Activated CD8-positive, alpha-beta memory T cell treated with anti-CD3 and anti-CD28 coated beads for 48 hours (primary cell): ENCODE results near the gene DCTN2.
"Not testable (repeated sequence)": the region's sequence is repeated elsewhere in the genome, so short reads cannot be mapped to it uniquely, and the experiment has no call there.

Source experiments
- DNase-seq, 3 experiments: peaks; one replicate each; pipeline ENCODE4 v3.0.0-alpha.2; 2020; ENCODE audit warnings: low read depth in 2 of 3, low spot score in 2 of 3

DCTN2 gene

GRCh38 chr12:57546438-57547287 lies at the start of gene DCTN2:
Gene DCTN2 (minus strand): TSS chr12:57547192. CDS start chr12:57547063, 129 bp downstream.
- DNase-seq: peak; percentile 68 to 86 (median 83)

- no peak for DNase-seq
Measured at GRCh38 chr12:57593187-57593586, 46.2 kb upstream of the DCTN2 start.

GRCh38 chr12:57592551-57593165 lies 45.7 kb upstream of the DCTN2 start:
- no peak for DNase-seq

GRCh38 chr12:57591782-57592325 lies 44.9 kb upstream of the DCTN2 start:
- no peak for DNase-seq

GRCh38 chr12:57590864-57591781 lies 44.1 kb upstream of the DCTN2 start, which contains the start of gene PIP4K2C:
Gene PIP4K2C (plus strand): TSS chr12:57591192. CDS start chr12:57591290, 98 bp downstream.
- DNase-seq: peak; percentile 60 to 75 (median 64)

- no peak for DNase-seq
Measured at GRCh38 chr12:57590479-57590863, 43.5 kb upstream of the DCTN2 start.

GRCh38 chr12:57588951-57589610 lies 42.1 kb upstream of the DCTN2 start:
- DNase-seq: not testable (repeated sequence)

- no peak for DNase-seq
Measured at GRCh38 chr12:57586832-57587429, 39.9 kb upstream of the DCTN2 start.

- no peak for DNase-seq
Measured at GRCh38 chr12:57586128-57586527, 39.1 kb upstream of the DCTN2 start.

GRCh38 chr12:57585156-57585555 lies 38.2 kb upstream of the DCTN2 start:
- no peak for DNase-seq

- DNase-seq: no peak
Measured at GRCh38 chr12:57584690-57585089, 37.7 kb upstream of the DCTN2 start.

GRCh38 chr12:57584050-57584449 lies 37.1 kb upstream of the DCTN2 start:
- DNase-seq: no peak

- peak in 1 of 3 experiments; percentile 52 for DNase-seq
Measured at GRCh38 chr12:57583008-57583831, 36.2 kb upstream of the DCTN2 start.

- no peak for DNase-seq
Measured at GRCh38 chr12:57582440-57582839, 35.4 kb upstream of the DCTN2 start.

GRCh38 chr12:57581802-57582201 lies 34.8 kb upstream of the DCTN2 start:
- DNase-seq: no peak

- DNase-seq: no peak
Measured at GRCh38 chr12:57580466-57580795, 33.4 kb upstream of the DCTN2 start.

- no peak for DNase-seq
Measured at GRCh38 chr12:57579677-57580465, 32.9 kb upstream of the DCTN2 start.

- no peak for DNase-seq
Measured at GRCh38 chr12:57579011-57579410, 32.0 kb upstream of the DCTN2 start.
